Occipital lobe (tissue), 1 donor: ENCODE measurements around the gene B4GALT6. TPM values are rescaled to one million over a fixed set of nuclear protein-coding genes. Genes with fewer than 3 reads are reported as not detected.

Experiments used
- total RNA-seq: library from RNA; depleted of rRNA; stranded (reverse); fragments of >200 nt; gene quantifications from one replicate; pipeline ENCODE4 v1.2.3, GENCODE V29; 2014

Gene B4GALT6
- total RNA-seq, 1 donor from 2014 or later = 8.1 TPM

Other genes starting within 250 kb of the B4GALT6 start
- 0.16 TPM for gene DSG3, start 236.8 kb downstream of the B4GALT6 start, total RNA-seq
- gene DSG2, start 186.4 kb downstream of the B4GALT6 start, total RNA-seq = 3.3 TPM
- gene TTR, start 92.7 kb downstream of the B4GALT6 start, total RNA-seq = 0.31 TPM
- gene SLC25A52, start 76.3 kb upstream of the B4GALT6 start, total RNA-seq = not detected